ENCODE data around the gene PRG2.

- TF ChIP-seq, protein P1, sequence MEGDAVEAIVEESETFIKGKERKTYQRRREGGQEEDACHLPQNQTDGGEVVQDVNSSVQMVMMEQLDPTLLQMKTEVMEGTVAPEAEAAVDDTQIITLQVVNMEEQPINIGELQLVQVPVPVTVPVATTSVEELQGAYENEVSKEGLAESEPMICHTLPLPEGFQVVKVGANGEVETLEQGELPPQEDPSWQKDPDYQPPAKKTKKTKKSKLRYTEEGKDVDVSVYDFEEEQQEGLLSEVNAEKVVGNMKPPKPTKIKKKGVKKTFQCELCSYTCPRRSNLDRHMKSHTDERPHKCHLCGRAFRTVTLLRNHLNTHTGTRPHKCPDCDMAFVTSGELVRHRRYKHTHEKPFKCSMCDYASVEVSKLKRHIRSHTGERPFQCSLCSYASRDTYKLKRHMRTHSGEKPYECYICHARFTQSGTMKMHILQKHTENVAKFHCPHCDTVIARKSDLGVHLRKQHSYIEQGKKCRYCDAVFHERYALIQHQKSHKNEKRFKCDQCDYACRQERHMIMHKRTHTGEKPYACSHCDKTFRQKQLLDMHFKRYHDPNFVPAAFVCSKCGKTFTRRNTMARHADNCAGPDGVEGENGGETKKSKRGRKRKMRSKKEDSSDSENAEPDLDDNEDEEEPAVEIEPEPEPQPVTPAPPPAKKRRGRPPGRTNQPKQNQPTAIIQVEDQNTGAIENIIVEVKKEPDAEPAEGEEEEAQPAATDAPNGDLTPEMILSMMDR (conservative IDR thresholded peaks at IDR 0.05; ENCODE audit: low read depth, low read length): no peak
- TF ChIP-seq CEBPB (IDR thresholded peaks at IDR 0.05; ENCODE audit: low read depth, low read length): no peak
- no peak for TF ChIP-seq RCOR1 (IDR thresholded peaks at IDR 0.05; ENCODE audit: insufficient replicate concordance, low read length)
- TF ChIP-seq, protein P2, sequence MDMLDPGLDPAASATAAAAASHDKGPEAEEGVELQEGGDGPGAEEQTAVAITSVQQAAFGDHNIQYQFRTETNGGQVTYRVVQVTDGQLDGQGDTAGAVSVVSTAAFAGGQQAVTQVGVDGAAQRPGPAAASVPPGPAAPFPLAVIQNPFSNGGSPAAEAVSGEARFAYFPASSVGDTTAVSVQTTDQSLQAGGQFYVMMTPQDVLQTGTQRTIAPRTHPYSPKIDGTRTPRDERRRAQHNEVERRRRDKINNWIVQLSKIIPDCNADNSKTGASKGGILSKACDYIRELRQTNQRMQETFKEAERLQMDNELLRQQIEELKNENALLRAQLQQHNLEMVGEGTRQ (IDR thresholded peaks at IDR 0.05; ENCODE audit: low read depth, low read length): no peak
- no peak for TF ChIP-seq BHLHE40 (IDR thresholded peaks at IDR 0.05; ENCODE audit: low read depth, low read length)
- no peak for TF ChIP-seq MAZ (IDR thresholded peaks at IDR 0.05; ENCODE audit: borderline replicate concordance, low read depth, low read length)
- TF ChIP-seq RFX5 (IDR thresholded peaks at IDR 0.05; ENCODE audit: low read depth, low read length): no peak
- no peak for TF ChIP-seq POLR2A (IDR thresholded peaks at IDR 0.05; ENCODE audit: low read depth, low read length)
- no peak for TF ChIP-seq RAD21 (IDR thresholded peaks at IDR 0.05; ENCODE audit: low read length)
- no peak for TF ChIP-seq MXI1 (IDR thresholded peaks at IDR 0.05; ENCODE audit: borderline replicate concordance, low read depth, low read length)
- TF ChIP-seq MAFK (IDR thresholded peaks at IDR 0.05; ENCODE audit: low read depth, low read length): no peak
- no peak for TF ChIP-seq FOS (IDR thresholded peaks at IDR 0.05; ENCODE audit: low read depth, low read length)
- TF ChIP-seq ELK1 (IDR thresholded peaks at IDR 0.05; ENCODE audit: borderline replicate concordance, low read depth, low read length): no peak
Observed at GRCh38 chr11:57424137-57424791, 33.8 kb upstream of the PRG2 start.
